GM18505 (cell line): ENCODE results near the gene TUT1.
"Not testable (repeated sequence)": the region's sequence is repeated elsewhere in the genome, so short reads cannot be mapped to it uniquely, and the experiment has no call there.

ENCODE experiments used
- ATAC-seq: cut with Tn5 transposase; IDR thresholded peaks from one replicate; pipeline ENCODE4 v1.9.1; 2021; ENCODE audit not compliant: unreplicated experiment
- POLR2A ChIP-seq: IDR thresholded peaks from 4 replicates; pipeline ENCODE4 v1.6.1; 2011; ENCODE audit warnings: borderline replicate concordance; ENCODE audit not compliant: insufficient read depth, insufficient read length; ENCODE audit errors: extremely low read depth

Gene TUT1

DNA sequence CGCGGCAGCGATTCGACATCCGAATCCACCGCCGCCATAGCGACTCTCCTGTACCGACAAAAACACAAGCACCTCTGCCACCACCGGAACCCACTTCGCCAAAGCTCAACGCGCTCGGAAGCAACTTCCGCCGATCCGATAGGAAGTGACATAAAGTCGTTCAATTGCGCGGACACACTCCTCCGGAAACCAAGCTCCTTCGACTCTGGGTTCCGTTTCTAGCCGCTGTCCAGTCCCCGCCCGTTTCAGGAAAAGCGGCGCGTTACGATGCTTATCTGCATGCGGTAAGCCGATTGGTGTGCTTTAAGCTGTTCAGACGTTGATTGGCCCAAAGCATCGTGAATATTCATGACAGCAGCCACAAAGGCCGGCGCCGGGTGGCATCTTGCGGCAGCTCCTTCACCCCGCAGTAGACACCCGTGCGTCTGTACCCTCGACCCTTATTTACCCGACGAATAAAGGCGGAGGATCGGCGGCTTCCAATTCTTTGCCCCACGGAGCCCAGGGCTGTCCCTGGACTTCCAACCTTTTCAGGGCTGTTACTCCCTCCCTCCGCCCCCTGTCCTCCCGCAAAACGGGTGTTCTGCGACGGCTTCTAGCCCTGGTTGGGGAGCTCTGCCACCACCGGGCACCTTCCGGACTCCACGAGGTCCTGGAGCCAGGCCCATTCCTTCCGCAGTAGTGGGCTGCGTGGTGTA, at the start of gene TUT1:
TUT1 (minus strand) TSS at position 76 of the 698 bp plus-strand sequence; CDS start at position 38, 38 bp downstream.
- TF ChIP-seq POLR2A: peak; percentile 98
- peak; percentile 84 for ATAC-seq

DNA sequence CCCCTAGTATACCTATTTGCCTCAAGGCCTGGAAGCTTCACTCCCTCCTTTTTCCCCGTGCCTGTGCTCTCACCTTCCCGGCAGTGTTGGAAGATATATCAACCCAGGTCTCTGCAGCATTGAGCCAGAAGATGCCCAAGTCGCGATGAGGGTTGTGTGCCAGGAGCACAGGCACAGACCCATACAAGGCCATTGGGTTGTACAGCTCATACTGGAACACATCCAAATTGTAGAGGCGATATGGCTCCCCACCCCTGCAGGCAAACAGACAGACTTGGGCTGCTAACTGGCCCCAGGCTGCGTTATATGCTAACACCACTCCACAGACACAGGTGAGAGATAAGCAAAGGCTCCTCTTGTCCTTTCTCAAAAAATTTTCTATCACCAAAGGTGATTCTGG, 41.2 kb upstream of the TUT1 start:
- ATAC-seq: no peak

GRCh38 chr11:62627713-62628112, 36.4 kb upstream of the TUT1 start:
- ATAC-seq: no peak
- TF ChIP-seq POLR2A: no peak

More for the DNA sequence above, 41.2 kb upstream of the TUT1 start:
- no peak for TF ChIP-seq POLR2A

DNA sequence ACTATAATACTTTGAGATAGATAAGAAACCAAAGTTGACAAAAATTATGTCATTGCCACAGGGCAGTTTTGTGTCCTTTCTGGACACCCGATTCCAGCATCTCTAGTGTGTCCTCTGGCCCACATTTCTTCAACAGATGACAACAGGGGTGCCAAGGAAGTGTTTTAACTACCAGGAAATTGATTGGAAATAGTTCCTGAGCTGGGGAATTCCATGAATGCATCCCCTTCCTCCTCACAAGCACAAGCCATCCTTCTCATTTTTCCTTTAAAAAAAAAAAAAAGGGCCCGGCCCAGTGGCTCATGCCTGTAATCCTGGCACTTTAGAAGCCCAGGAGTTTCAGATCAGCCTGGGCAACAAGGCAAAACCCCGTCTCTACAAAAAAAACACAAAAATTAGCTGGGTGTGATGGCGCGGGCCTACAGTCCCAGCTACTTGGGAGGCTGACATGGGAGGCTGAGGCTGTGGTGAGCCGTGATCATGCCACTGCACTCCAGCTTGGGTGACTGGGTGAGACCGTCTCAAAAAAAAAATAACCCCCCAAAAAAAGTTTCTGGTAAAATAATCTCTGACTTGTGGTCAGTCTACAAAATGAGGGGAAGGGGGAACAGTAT, 31.3 kb upstream of the TUT1 start:
- ATAC-seq: no peak
- no peak for TF ChIP-seq POLR2A

DNA sequence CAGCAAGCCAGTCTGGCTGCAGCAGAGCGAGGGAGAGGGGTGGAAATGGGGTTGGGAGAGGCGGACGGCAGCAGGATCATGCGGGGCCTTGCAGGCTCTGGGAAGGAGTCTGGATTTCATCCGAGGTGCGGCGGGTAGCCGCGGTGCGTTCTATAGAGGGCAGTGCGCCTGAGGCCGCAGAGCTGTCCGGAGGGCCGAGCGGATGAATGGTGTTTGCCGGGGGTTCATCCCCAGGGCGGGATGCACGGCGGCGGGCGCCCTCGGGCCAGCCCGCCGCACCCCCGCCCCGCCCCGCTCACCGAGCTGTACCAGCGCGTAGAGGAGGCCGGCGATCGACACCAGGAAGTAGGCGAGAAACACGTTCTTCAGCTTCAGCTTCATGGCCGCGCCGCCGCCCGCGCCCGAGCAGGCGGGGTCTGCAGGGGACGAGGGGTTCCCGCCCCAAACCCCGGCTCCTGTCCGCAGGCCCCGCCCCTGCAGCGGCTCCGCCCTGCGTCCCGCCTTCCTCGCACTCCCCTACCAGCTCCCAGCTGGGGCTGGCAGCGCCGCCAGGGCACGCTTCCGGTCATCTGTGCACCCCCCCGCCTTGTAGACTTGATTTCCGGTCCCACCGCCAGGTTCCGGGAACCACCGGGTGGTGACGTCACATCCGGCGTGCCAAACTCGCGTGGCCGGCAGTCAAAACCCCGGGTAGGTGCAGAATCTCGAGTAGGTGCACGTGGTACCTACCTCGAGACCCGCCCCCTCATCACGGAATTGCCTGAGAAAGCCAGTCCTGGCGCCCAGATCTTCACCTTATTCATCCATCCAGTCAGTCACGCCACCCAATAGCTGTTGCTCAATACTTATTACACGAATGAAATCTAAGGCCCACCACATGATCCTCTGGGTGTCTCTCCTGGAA, 30.5 kb upstream of the TUT1 start, which contains the start of gene B3GAT3:
B3GAT3 (minus strand) TSS at position 420 of the 904 bp plus-strand sequence; CDS start at position 381, 39 bp downstream.
- ATAC-seq: peak; percentile 89
- TF ChIP-seq POLR2A: peak; percentile 87

DNA sequence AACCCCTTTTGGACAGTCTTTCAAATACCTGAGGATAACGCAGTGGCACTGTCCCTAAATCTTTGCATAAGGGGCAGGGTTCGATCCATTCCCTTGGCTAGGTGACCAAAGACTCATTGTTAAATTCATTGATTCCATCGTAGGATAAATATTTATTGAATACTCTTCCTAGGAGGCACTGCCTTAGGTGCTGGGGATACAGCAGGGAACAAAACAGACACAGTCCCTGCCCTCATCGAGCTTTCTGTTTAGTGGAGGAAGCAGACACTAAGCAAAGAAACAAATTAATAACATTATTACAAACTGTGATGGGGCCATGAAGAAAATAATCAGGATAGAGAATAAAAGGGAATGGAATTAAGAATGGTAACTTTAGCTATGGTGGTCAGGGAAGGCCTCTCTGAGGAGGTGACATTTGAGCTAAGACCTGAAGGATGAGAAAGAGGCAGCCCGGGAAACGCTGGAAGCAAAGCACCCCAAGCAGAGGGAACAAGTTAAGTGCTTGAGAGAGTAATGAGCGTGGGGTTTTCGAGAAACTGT, 29.8 kb upstream of the TUT1 start:
- no peak for ATAC-seq
- no peak for TF ChIP-seq POLR2A

- not testable (repeated sequence) for ATAC-seq
These were observed 25.6 kb upstream of the TUT1 start for GRCh38 chr11:62616957-62617356.

GRCh38 chr11:62615521-62615920, 24.2 kb upstream of the TUT1 start:
- no peak for ATAC-seq
- TF ChIP-seq POLR2A: no peak

GRCh38 chr11:62614275-62614674, 23.0 kb upstream of the TUT1 start:
- ATAC-seq: no peak
- TF ChIP-seq POLR2A: no peak

- no peak for TF ChIP-seq POLR2A
- no peak for ATAC-seq
These were observed 22.0 kb upstream of the TUT1 start for GRCh38 chr11:62613291-62613778.

- ATAC-seq: peak; percentile 77
- TF ChIP-seq POLR2A: peak; percentile 55
These were observed 21.3 kb upstream of the TUT1 start, which contains the start of the genes EML3 and ROM1 for GRCh38 chr11:62612366-62613290. Gene EML3 (minus strand): TSS chr11:62612775. CDS start chr11:62612457, 318 bp downstream. Gene ROM1 (plus strand): TSS chr11:62613257. CDS start chr11:62613282, 25 bp downstream.
